GM23338 (cell line): ENCODE measurements around the gene LCE3B. TPM values are rescaled to one million over a fixed set of nuclear protein-coding genes. Genes with fewer than 3 reads are reported as not detected.

ENCODE experiments used
- ATAC-seq: fragments of 200-7000 bp; cut with Tn5 transposase; 3 replicates; pipeline ENCODE4 v1.9.1; 2020
- DNase-seq: peaks from one replicate; pipeline ENCODE4 v3.0.0-alpha.2; 2015; ENCODE audit warnings: low spot score
- H2AFZ ChIP-seq: fragments of 200-600 bp; sonication (generic); 2 replicates; pipeline ENCODE4 v1.8.0; 2016; ENCODE audit warnings: antibody characterized with exemption, mild to moderate bottlenecking, moderate library complexity
- H3F3A ChIP-seq: fragments of 200-600 bp; sonication (generic); replicated peaks from 2 replicates; pipeline ENCODE4 v1.8.0; 2017; ENCODE audit warnings: antibody characterized with exemption, mixed run types, low read depth
- H3K27ac ChIP-seq: fragments of 200-600 bp; sonication (generic); 2 replicates; pipeline ENCODE4 v1.6.1; 2016; ENCODE audit warnings: low read depth
- H3K27me3 ChIP-seq: fragments of 200-600 bp; sonication (generic); 2 replicates; pipeline ENCODE4 v1.8.0; 2016; ENCODE audit warnings: mild to moderate bottlenecking, mixed run types, moderate library complexity; ENCODE audit not compliant: insufficient read depth
- H3K36me3 ChIP-seq: fragments of 200-600 bp; sonication (generic); 2 replicates; pipeline ENCODE4 v1.8.0; 2016; ENCODE audit warnings: mild to moderate bottlenecking; ENCODE audit not compliant: insufficient read depth
- H3K4me1 ChIP-seq: fragments of 200-600 bp; sonication (generic); 2 replicates; pipeline ENCODE4 v1.8.0; 2016; ENCODE audit warnings: mild to moderate bottlenecking, moderate library complexity; ENCODE audit not compliant: insufficient read depth
- H3K4me2 ChIP-seq: fragments of 200-600 bp; sonication (generic); 2 replicates; pipeline ENCODE4 v1.7.1; 2017; ENCODE audit warnings: mixed run types
- H3K4me3 ChIP-seq: fragments of 200-600 bp; sonication (generic); 2 replicates; pipeline ENCODE4 v1.6.1; 2016; ENCODE audit warnings: mixed run types
- H3K79me2 ChIP-seq: fragments of 200-600 bp; sonication (generic); replicated peaks from 2 replicates; pipeline ENCODE4 v1.8.0; 2017; ENCODE audit warnings: mild to moderate bottlenecking; ENCODE audit not compliant: insufficient read depth
- H3K9me2 ChIP-seq: fragments of 200-600 bp; sonication (generic); 2 replicates; pipeline ENCODE4 v1.8.0; 2017; ENCODE audit not compliant: insufficient read depth
- H4K20me1 ChIP-seq: fragments of 200-600 bp; sonication (generic); replicated peaks from 2 replicates; pipeline ENCODE4 v1.8.0; 2017; ENCODE audit warnings: mild to moderate bottlenecking; ENCODE audit not compliant: insufficient read depth
- H3K27ac Mint-ChIP-seq: 2 replicates; pipeline ENCODE4 v1.8.0; 2020; ENCODE audit warnings: inconsistent platforms, mild to moderate bottlenecking, moderate library complexity, mixed read lengths
- H3K27me3 Mint-ChIP-seq: 3 replicates; pipeline ENCODE4 v1.8.0; 2022; ENCODE audit warnings: low read depth, mild to moderate bottlenecking, moderate library complexity, mixed read lengths, inconsistent platforms; ENCODE audit not compliant: insufficient read depth, poor library complexity
- H3K36me3 Mint-ChIP-seq: 3 replicates; pipeline ENCODE4 v1.8.0; 2021; ENCODE audit warnings: low read depth, mild to moderate bottlenecking, inconsistent platforms, moderate library complexity, mixed read lengths
- H3K4me1 Mint-ChIP-seq: 3 replicates; pipeline ENCODE4 v1.8.0; 2020; ENCODE audit warnings: mild to moderate bottlenecking, inconsistent platforms, mixed read lengths
- H3K4me3 Mint-ChIP-seq: 3 replicates; pipeline ENCODE4 v1.8.0; 2021; ENCODE audit warnings: moderate library complexity, mild to moderate bottlenecking, inconsistent platforms, mixed read lengths
- H3K9me3 Mint-ChIP-seq: 3 replicates; pipeline ENCODE4 v1.8.0; 2020; ENCODE audit warnings: moderate library complexity, mild to moderate bottlenecking, inconsistent platforms, mixed read lengths
- CREB1 ChIP-seq: fragments of 250-450 bp; sonication (Bioruptor Pico); IDR thresholded peaks from 2 replicates; pipeline ENCODE4 v1.5.0; 2020; ENCODE audit warnings: low read depth, mild to moderate bottlenecking, moderate library complexity
- EZH2 ChIP-seq: fragments of 200-600 bp; sonication (generic); IDR thresholded peaks from one replicate; pipeline ENCODE4 v1.8.0; 2017; ENCODE audit warnings: antibody characterized with exemption, mild to moderate bottlenecking, low read depth; ENCODE audit not compliant: unreplicated experiment
- EZH2phosphoT487 ChIP-seq: fragments of 200-600 bp; sonication (generic); IDR thresholded peaks from one replicate; pipeline ENCODE4 v1.8.1; 2018; ENCODE audit warnings: antibody characterized with exemption; ENCODE audit not compliant: unreplicated experiment
- JUNB ChIP-seq: IDR thresholded peaks from one replicate; pipeline ENCODE4 v1.6.1; 2016; ENCODE audit warnings: antibody characterized with exemption; ENCODE audit not compliant: unreplicated experiment
- NANOG ChIP-seq: IDR thresholded peaks from 2 replicates; pipeline ENCODE4 v1.6.1; 2016; ENCODE audit warnings: antibody characterized with exemption, borderline replicate concordance
- STAT1 ChIP-seq: IDR thresholded peaks from one replicate; pipeline ENCODE4 v1.6.1; 2016; ENCODE audit warnings: antibody characterized with exemption; ENCODE audit not compliant: unreplicated experiment
- ZNF114 ChIP-seq: fragments of 250-450 bp; sonication (Bioruptor Pico); IDR thresholded peaks from 2 replicates; pipeline ENCODE4 v1.5.0; 2020; ENCODE audit warnings: mild to moderate bottlenecking, moderate library complexity
- ZNF331 ChIP-seq: fragments of 250-450 bp; sonication (Bioruptor Pico); IDR thresholded peaks from 2 replicates; pipeline ENCODE4 v1.5.0; 2020; ENCODE audit warnings: low read depth, mild to moderate bottlenecking, moderate library complexity
- polyA plus RNA-seq: library from polyadenylated mRNA; unstranded; fragments of >200 nt; fragmentation: Nextera tagmentation; extraction: Ambion mirVana; gene quantifications from 2 replicates; pipeline ENCODE4 v1.2.1, GENCODE V29; 2016
- total RNA-seq: library from RNA; depleted of rRNA; stranded (reverse); fragments of >200 nt; shearing (Covaris generic); gene quantifications from 2 replicates; pipeline ENCODE4 v1.2.3, GENCODE V29; 2014
- TF ChIP-seq, protein P1 (sequence below), 2 experiments: fragments of 200-600 bp in 1 of 2; sonication (generic) in 1 of 2; conservative IDR thresholded peaks; 2 replicates each; pipeline versions ENCODE4 v1.5.1 to v1.6.1; 2016 to 2017; ENCODE audit warnings: antibody characterized with exemption in 2 of 2, low read depth in 2 of 2, mild to moderate bottlenecking in 2 of 2, moderate library complexity in 1 of 2
- TF ChIP-seq, protein P2 (sequence below): IDR thresholded peaks from 2 replicates; pipeline ENCODE4 v1.6.1; 2016; ENCODE audit warnings: antibody characterized with exemption
- TF ChIP-seq, protein P3 (sequence below): IDR thresholded peaks from one replicate; pipeline ENCODE4 v1.6.1; 2018; ENCODE audit warnings: antibody characterized with exemption; ENCODE audit not compliant: unreplicated experiment

The LCE3B gene
- total and polyA plus RNA-seq, 2 experiments from 2014 or later = not detected

DNA sequence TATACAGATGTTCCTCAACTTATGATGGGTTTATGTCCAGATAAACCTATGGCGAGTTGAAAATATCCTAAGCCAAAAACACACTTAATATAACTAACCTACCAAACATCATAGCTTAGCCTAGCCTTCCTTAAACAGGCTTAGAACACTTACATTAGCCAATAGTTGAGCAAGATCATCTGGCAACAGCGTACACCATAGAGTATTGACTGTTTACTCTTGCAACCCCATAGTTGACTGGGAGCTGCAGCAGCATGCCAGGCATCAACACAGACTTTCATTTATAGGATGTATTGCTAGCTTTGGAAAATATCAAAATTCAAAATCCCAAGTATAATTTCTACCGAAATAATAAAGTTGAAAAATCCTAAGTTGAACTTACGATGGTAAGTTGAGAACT lies 44.1 kb downstream of the LCE3B start:
- no peaks in the 10 kb centered on the region for H3K9me3 Mint-ChIP-seq
- no peak overlapping the region for H3K4me3 ChIP-seq
- no peak for ATAC-seq

DNA sequence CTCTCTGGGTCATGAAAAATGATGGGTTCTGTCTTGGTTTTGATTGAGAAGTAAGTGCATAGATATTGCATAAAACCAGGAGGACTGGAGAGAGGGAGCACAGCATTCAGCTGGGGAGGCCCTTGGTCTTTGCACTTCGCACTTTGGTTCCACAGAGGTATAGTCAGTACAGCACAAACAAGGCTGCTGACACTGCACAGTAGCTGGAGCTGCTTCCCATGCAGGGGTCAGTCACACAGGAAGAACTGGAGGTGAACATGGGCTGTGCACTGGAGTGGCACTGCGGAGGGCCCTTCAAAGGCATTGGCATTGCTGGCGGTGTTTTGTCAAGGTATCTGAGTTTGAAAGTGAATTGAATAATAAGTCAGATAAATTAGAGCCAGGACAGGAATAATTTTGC lies 45.0 kb downstream of the LCE3B start:
- H2AFZ ChIP-seq = no peak overlapping the region
- Mint-ChIP-seq H3K9me3 (no peaks in the 10 kb centered on the region), H3K27ac (no peak overlapping the region), H3K4me1 (no peaks in the 10 kb centered on the region), H3K27me3 (peaks cover 4% of the 10 kb centered on the region), H3K36me3 (no peaks in the 10 kb centered on the region), H3K4me3 (no peak overlapping the region)
- DNase-seq = no peak
- H3K27ac ChIP-seq = no peak overlapping the region
- H3F3A ChIP-seq = no peaks in the 10 kb centered on the region
- no peaks in the 10 kb centered on the region for H3K79me2 ChIP-seq
- TF ChIP-seq, protein P1, sequence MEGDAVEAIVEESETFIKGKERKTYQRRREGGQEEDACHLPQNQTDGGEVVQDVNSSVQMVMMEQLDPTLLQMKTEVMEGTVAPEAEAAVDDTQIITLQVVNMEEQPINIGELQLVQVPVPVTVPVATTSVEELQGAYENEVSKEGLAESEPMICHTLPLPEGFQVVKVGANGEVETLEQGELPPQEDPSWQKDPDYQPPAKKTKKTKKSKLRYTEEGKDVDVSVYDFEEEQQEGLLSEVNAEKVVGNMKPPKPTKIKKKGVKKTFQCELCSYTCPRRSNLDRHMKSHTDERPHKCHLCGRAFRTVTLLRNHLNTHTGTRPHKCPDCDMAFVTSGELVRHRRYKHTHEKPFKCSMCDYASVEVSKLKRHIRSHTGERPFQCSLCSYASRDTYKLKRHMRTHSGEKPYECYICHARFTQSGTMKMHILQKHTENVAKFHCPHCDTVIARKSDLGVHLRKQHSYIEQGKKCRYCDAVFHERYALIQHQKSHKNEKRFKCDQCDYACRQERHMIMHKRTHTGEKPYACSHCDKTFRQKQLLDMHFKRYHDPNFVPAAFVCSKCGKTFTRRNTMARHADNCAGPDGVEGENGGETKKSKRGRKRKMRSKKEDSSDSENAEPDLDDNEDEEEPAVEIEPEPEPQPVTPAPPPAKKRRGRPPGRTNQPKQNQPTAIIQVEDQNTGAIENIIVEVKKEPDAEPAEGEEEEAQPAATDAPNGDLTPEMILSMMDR (conservative IDR thresholded peaks at IDR 0.05; ENCODE audit: low read depth in 2 of 2) = no peak
- TF ChIP-seq EZH2 = no peak
- no peak overlapping the region for H3K4me2 ChIP-seq
- no peaks in the 10 kb centered on the region for H3K36me3 ChIP-seq
- no peaks in the 10 kb centered on the region for H3K9me2 ChIP-seq
- H3K4me3 ChIP-seq = no peak overlapping the region
- no peaks in the 10 kb centered on the region for H4K20me1 ChIP-seq
- H3K27me3 ChIP-seq = no peaks in the 10 kb centered on the region
- H3K4me1 ChIP-seq = no peaks in the 10 kb centered on the region
- no peak for ATAC-seq

More for the DNA sequence above, 44.1 kb downstream of the LCE3B start:
- Mint-ChIP-seq H3K27ac (no peak overlapping the region), H3K36me3 (no peaks in the 10 kb centered on the region), H3K4me3 (no peak overlapping the region), H3K27me3 (peaks cover 3% of the 10 kb centered on the region), H3K4me1 (no peaks in the 10 kb centered on the region)
- 0 out of 2 replicates have a peak overlapping the region, but pooled peaks have one; percentile 23 for H2AFZ ChIP-seq
- H4K20me1 ChIP-seq = no peaks in the 10 kb centered on the region
- no peaks in the 10 kb centered on the region for H3K4me1 ChIP-seq
- H3K79me2 ChIP-seq = no peaks in the 10 kb centered on the region
- H3K4me2 ChIP-seq = no peak overlapping the region
- H3F3A ChIP-seq = no peaks in the 10 kb centered on the region
- TF ChIP-seq, protein P2, sequence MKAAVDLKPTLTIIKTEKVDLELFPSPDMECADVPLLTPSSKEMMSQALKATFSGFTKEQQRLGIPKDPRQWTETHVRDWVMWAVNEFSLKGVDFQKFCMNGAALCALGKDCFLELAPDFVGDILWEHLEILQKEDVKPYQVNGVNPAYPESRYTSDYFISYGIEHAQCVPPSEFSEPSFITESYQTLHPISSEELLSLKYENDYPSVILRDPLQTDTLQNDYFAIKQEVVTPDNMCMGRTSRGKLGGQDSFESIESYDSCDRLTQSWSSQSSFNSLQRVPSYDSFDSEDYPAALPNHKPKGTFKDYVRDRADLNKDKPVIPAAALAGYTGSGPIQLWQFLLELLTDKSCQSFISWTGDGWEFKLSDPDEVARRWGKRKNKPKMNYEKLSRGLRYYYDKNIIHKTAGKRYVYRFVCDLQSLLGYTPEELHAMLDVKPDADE = no peak
- no peak overlapping the region for H3K27ac ChIP-seq
- no peaks in the 10 kb centered on the region; the same call in 1 of the 2 replicates for H3K27me3 ChIP-seq
- no peaks in the 10 kb centered on the region for H3K36me3 ChIP-seq
- no peak for DNase-seq
- no peaks in the 10 kb centered on the region for H3K9me2 ChIP-seq

DNA sequence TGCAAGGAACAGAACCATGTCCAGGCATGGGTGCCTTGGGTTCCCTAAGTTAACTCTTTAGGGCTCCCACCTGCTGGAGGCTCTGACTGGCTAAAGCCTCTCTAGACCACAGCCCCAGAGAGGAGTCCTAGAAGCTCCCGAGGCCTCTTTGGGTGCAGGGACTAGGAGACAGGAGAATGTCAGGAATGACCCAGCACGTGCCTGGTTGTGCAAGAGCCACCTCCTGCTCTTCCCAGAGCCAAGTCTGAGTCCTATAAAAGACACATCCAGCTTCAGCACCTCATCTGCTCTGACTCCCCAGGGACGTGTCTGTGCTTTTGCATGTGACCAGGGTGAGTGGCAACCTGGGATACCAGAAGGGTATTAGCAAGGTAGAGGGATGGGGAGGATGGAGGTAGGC lies 49.5 kb downstream of the LCE3B start, which contains the start of gene LCE2D:
Gene LCE2D (plus strand): TSS at position 283 of the 400 bp plus-strand sequence. CDS start 726 bp downstream, outside the sequence.
- H3K4me1 Mint-ChIP-seq = no peaks in the 10 kb centered on the region
- H3K4me3 ChIP-seq = no peak within 1 kb of the TSS
- H3K4me3 Mint-ChIP-seq = no peak within 1 kb of the TSS
- ATAC-seq = no peak
- H3K9me3 Mint-ChIP-seq = no peaks in the 10 kb centered on the region; the same call in 2 of the 3 replicates
- no peaks in the 10 kb centered on the region for H3K4me1 ChIP-seq
- H4K20me1 ChIP-seq = no peaks in the 10 kb centered on the region
- no peaks in the 10 kb centered on the region for H3K36me3 Mint-ChIP-seq
- no peak for TF ChIP-seq EZH2
- TF ChIP-seq EZH2phosphoT487 = no peak
- TF ChIP-seq, protein P3, sequence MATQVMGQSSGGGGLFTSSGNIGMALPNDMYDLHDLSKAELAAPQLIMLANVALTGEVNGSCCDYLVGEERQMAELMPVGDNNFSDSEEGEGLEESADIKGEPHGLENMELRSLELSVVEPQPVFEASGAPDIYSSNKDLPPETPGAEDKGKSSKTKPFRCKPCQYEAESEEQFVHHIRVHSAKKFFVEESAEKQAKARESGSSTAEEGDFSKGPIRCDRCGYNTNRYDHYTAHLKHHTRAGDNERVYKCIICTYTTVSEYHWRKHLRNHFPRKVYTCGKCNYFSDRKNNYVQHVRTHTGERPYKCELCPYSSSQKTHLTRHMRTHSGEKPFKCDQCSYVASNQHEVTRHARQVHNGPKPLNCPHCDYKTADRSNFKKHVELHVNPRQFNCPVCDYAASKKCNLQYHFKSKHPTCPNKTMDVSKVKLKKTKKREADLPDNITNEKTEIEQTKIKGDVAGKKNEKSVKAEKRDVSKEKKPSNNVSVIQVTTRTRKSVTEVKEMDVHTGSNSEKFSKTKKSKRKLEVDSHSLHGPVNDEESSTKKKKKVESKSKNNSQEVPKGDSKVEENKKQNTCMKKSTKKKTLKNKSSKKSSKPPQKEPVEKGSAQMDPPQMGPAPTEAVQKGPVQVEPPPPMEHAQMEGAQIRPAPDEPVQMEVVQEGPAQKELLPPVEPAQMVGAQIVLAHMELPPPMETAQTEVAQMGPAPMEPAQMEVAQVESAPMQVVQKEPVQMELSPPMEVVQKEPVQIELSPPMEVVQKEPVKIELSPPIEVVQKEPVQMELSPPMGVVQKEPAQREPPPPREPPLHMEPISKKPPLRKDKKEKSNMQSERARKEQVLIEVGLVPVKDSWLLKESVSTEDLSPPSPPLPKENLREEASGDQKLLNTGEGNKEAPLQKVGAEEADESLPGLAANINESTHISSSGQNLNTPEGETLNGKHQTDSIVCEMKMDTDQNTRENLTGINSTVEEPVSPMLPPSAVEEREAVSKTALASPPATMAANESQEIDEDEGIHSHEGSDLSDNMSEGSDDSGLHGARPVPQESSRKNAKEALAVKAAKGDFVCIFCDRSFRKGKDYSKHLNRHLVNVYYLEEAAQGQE = no peak
- no peak for TF ChIP-seq STAT1
- no peak for TF ChIP-seq CREB1 (CRISPR knock-in tag)
- no peak for TF ChIP-seq ZNF331 (CRISPR knock-in tag)
- no peak for TF ChIP-seq NANOG
- TF ChIP-seq ZNF114 (CRISPR knock-in tag) = no peak
- no peak for TF ChIP-seq JUNB
- TF ChIP-seq, protein P1 (conservative IDR thresholded peaks at IDR 0.05; ENCODE audit: low read depth in 2 of 2) = no peak
- H3K79me2 ChIP-seq = no peaks in the 10 kb centered on the region
- H3K27ac ChIP-seq = no peak within 1 kb of the TSS
- no peaks in the 10 kb centered on the region for H3K27me3 ChIP-seq
- H3F3A ChIP-seq = no peaks in the 10 kb centered on the region
- no peak within 1 kb of the TSS for H2AFZ ChIP-seq
- H3K27me3 Mint-ChIP-seq = peaks cover 4% of the 10 kb centered on the region
- no peak for DNase-seq
- H3K4me2 ChIP-seq = no peak within 1 kb of the TSS
- no peak within 1 kb of the TSS for H3K27ac Mint-ChIP-seq
- H3K36me3 ChIP-seq = no peaks in the 10 kb centered on the region
- no peaks in the 10 kb centered on the region for H3K9me2 ChIP-seq
